Dedifferentiated amniotic fluid mesenchymal stem cell (primary cell): ENCODE data around the gene ARHGDIG.

Source experiments
- DNase-seq: peaks from one replicate; pipeline ENCODE4 v3.0.0-alpha.2; 2016; ENCODE audit errors: extremely low spot score

The ARHGDIG gene

DNA sequence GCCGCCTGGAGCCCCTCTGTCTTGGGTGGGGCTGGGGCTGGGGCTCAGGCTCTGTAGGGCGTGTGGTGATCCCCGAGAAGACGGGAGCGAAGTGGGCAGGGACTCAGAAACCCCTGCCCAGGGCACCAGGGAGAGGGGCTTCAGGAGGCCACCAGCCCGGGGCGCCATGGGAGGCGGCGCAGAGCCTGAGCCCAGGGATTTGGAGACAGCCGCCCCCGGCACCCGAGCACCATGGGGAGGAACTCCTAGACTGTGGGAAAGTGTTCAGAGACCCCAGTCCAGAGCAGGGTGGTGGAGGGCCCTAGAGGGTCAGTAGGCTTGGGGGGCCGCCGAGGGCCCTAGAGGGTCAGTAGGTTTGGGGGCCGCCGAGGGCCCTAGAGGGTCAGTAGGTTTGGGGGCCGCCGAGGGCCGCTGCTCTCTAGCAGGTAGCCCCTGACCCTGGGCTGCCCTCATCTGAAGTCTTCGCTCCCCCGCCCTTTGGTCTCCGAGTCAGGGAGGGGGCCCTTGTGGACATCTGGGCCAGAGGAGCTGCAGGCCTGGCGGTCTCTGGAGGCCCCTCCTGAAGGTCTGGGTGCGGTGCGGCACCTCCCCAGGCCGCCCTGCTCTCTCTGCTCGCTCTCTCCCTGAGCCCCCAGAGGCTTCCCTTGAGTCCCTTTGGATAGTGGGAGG lies 734 bp downstream of the ARHGDIG start:
- DNase-seq: no peak

DNA sequence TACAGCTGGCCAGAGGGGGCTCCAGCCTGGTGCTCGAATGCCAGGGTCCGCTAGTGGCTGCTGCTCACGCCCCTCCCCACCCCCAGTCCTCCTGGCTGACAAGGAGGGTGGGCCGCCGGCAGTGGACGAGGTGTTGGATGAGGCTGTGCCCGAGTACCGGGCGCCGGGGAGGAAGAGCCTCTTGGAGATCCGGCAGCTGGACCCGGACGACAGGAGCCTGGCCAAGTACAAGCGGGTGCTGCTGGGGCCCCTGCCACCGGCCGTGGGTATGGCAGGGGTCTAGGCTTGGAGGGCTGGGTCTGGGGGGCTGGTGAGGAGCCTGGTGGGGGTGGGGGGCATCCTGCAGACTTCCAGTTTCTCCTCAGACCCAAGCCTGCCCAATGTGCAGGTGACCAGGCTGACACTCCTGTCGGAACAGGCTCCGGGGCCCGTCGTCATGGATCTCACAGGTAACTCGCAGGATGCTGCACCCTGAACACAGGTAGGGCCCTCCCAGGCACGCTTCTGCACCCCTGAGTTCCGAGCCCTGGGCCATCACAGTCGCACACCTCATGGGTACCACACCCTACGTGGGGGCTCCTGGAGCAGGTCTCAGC lies 1.4 kb downstream of the ARHGDIG start:
- no peak for DNase-seq

DNA sequence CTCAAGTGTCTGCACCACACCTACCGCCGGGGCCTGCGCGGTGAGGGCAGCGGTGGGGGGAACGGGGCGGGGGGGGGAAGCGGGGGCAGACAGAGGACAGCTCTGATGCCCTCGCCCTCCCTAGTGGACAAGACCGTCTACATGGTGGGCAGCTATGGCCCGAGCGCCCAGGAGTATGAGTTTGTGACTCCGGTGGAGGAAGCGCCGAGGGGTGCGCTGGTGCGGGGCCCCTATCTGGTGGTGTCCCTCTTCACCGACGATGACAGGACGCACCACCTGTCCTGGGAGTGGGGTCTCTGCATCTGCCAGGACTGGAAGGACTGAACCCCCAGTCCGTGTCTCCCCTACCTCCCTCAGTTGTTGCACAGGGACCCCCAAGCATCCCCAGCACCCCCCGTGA lies 2.1 kb downstream of the ARHGDIG start:
- DNase-seq: no peak

DNA sequence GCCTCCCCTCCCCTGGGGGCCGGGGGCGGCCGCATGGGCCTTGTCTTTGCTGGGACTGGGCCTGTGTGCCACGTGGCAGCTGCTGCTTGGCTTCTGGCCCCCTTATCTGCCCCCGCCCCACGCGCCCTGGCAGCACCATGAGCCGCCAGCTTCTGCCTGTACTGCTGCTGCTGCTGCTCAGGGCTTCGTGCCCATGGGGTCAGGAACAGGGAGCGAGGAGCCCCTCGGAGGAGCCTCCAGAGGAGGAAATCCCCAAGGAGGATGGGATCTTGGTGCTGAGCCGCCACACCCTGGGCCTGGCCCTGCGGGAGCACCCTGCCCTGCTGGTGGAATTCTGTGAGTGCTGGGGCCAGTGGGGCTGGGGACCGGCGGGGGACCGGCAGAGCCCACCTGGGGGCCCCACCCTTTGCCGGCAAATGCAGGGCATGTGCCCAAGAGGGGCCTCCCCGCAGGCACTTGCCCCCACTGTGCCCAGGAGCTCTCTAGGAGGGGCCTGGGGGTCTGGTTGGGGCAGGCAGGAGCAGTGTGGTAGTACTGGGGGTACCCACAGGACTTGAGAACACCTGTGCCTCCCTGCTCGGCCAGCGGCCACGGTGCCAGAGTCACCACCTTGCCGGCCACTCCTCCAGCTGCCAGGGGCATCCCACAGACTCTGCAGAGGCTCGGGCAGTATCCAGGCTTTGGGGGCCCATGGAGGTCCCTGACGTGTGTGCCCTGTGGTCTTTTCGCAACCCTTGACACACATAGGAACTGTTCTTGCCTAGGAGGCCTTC lies 2.8 kb downstream of the ARHGDIG start, which contains the start of gene PDIA2:
PDIA2 (plus strand) TSS at position 132 of the 773 bp plus-strand sequence; CDS start at position 138, 6 bp downstream.
- no peak for DNase-seq

DNA sequence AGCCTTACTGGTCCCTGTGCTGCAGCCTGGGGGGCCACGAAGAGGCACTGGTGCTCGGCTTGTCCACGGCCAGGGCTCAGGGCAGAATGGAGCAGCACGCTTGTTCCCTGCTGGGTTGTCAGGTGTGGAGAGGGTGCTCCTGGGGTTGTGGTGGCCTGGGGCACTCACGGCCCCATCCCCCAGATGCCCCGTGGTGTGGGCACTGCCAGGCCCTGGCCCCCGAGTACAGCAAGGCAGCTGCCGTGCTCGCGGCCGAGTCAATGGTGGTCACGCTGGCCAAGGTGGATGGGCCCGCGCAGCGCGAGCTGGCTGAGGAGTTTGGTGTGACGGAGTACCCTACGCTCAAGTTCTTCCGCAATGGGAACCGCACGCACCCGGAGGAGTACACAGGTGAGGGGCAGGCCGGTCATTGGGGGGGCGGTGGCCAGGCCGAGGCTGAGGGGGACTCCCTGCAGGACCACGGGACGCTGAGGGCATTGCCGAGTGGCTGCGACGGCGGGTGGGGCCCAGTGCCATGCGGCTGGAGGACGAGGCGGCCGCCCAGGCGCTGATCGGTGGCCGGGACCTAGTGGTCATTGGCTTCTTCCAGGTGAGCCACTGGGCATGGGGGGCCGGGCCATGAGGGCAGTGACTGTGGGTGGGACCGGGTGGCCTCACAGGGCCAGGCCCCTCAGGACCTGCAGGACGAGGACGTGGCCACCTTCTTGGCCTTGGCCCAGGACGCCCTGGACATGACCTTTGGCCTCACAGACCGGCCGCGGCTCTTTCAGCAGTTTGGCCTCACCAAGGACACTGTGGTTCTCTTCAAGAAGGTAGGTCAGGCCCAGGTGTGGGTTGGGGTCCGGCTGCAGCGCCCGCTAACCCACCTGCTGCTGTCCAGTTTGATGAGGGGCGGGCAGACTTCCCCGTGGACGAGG lies 4.1 kb downstream of the ARHGDIG start:
- DNase-seq: no peak

DNA sequence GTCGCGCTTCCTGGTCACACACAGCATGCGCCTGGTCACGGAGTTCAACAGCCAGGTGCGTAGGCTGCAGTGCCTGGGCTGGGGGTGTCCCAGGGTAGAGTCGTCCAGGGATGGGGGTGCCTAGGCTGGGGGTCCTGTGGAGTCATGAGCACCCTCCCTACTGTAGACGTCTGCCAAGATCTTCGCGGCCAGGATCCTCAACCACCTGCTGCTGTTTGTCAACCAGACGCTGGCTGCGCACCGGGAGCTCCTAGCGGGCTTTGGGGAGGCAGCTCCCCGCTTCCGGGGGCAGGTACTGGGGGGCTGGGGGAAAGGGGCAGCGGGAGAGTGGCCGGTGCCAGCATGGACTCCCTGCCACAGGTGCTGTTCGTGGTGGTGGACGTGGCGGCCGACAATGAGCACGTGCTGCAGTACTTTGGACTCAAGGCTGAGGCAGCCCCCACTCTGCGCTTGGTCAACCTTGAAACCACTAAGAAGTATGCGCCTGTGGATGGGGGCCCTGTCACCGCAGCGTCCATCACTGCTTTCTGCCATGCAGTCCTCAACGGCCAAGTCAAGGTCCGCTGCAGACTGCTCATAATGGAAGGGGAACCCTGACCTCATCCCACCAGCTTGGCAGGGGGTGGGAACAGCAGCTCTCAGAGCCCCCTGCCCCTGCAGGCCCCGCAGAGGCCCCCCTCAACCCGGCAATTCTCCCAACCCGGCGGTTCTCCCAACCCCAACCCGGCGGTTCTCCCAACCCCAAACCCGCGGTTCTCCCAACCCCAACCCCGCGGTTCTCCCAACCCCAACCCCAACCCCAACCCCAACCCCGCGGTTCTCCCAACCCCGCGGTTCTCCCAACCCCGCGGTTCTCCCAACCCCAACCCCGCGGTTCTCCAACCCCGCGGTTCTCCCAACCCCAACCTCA lies 5.0 kb downstream of the ARHGDIG start:
- no peak for DNase-seq

DNA sequence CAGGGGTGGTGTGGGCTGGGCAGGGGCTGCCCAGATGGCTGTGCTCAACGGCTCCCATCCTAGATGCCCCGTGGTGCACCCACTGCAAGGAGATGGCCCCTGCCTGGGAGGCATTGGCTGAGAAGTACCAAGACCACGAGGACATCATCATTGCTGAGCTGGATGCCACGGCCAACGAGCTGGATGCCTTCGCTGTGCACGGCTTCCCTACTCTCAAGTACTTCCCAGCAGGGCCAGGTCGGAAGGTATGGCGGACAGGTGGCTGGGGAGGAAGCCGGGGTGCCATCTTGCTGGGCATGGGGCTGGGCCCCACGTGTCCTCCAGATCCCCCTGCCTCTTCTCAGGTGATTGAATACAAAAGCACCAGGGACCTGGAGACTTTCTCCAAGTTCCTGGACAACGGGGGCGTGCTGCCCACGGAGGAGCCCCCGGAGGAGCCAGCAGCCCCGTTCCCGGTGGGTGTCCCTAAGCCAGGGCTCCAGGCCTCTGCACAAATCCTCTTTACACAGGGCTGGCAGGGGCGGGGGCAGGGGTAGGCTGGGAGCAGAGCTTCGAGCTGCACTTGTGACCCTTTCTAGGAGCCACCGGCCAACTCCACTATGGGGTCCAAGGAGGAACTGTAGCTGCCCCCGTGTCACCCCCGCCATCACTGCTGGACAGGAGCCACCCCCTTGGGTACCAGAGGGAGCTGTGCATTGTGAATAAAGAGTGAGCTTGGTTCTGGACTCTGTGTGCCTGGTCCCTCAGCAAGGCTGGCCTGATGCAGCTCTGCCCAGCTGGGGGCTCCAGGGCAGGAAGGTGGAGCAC lies 6.3 kb downstream of the ARHGDIG start:
- DNase-seq: no peak

DNA sequence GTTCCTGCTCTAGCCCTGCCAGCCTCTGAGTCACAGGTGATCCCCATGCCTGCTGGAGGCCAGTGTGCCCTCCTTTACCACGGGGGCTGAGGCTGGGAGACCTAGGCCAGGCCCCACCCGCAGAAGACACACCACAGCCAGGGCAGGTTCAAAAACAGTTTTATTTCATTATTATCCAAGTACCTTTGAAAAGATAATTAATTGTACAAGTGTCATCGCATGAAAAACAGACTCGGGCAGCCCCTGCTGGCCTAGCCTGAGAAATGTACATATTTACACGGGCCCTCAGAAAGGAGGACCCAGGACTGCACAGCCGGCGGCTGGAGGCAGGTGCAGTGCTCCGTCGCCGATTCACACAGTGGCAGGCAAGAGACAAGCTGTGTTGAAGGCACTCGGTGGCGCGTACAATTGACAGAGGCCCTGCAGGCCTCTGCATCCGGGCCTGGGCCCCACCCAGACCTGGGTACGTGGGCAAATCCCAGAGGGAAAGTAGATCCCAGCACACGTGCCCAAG lies 7.0 kb downstream of the ARHGDIG start:
- DNase-seq: no peak

DNA sequence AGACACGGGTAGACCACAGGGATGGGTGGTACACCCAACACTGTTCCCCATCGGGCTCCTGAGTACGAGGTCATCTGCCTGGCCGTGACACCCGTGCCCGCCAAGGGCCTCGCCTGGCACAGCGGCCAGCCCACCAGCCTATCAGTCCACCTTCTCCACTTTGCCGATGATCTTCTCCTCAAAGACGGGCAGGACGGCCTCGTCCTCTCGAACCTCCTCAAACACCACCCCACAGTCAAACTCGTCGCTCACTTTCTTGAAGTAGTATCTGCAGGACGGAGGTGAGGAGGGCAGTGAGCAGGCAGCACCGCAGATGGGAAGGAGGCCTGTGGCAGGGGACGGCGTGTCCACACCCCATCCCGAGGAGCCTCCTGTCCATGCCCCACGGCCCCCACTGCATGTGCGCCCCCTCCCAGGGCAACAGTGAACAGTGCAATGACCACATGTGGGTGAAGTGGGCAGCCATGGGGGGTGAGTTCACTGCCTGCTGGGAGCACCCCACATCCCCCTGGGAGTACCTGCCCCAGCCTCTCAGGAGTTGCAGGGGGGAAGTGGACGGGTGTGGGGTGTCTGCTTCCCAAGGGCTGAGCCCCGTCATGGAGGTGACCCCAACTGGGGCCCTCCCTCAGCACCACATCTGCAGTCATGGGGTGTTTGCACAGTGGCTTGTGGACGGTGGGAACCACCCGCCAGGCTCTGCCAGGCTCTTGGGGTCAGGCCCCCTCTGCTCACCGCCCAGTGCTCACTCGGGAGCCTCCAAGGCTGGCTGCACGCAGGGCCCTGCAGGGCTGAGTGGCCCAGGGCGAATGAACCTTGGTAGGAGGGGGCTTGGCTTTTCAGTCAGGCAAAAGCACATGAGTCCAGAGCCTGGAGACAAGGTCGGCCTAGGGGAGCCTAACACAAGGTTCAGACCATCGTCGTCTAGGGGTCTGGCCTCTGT lies 7.9 kb downstream of the ARHGDIG start:
- DNase-seq: no peak

DNA sequence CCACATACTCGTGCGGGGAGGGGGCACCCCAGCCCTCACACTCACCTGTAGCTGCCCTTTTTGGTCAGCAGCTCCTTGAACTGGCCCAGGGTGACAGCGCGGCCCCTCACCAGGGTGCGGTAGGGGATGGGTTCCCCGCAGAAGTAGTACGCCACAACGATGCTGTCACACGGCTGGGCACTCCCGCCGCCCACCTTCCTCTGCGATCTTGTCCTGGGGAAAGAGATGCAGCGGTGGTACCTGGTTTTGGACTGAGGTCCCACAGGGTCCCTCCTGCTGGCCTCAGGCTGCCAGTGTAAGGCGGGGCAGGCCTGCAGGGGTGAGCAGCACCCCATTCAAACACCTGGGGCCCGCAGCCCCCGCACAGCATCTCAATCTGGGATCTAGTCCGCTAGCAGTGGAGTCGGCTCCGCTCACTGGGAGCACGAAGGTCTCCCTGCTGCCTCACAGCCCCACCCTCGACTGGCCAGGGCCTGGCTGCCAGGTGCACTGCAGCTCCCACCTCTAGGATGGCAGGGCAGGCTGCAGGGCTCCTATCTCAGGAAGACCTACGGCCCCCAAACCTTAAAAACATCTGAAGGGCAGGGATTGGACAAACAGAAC lies 9.1 kb downstream of the ARHGDIG start:
- DNase-seq: no peak

DNA sequence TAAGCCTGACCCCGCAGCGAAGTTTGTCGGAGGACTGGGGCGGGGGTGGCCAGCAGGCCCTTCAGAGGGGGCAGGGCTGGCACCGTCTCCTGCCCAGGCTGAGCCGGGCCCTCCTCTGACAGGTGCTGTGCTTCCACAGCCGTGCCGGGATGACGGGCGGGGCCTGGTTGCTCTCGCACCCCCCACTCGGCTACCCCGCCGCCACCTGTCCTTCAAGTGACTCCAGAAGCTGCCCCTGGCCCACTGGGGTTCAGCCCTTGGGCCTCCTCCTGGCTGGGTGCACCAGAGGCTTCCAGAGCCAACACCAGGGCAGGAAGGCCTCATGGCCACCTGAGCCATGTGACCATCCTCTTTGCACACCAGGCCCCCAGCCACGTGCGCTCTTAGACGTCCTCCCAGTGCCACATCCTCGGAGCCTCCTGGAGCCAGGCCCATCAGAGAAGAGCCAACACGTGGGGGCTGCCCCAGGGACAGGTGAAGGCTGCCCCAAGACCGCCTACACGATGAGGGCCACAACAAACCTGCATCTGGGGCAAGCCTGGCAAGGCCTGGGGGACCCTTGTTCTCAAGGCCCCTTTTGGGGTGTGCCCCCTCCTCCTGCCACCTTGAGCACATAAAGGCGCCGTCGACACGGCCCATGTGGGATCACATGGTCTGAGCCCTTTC lies 9.8 kb downstream of the ARHGDIG start:
- DNase-seq: no peak

DNA sequence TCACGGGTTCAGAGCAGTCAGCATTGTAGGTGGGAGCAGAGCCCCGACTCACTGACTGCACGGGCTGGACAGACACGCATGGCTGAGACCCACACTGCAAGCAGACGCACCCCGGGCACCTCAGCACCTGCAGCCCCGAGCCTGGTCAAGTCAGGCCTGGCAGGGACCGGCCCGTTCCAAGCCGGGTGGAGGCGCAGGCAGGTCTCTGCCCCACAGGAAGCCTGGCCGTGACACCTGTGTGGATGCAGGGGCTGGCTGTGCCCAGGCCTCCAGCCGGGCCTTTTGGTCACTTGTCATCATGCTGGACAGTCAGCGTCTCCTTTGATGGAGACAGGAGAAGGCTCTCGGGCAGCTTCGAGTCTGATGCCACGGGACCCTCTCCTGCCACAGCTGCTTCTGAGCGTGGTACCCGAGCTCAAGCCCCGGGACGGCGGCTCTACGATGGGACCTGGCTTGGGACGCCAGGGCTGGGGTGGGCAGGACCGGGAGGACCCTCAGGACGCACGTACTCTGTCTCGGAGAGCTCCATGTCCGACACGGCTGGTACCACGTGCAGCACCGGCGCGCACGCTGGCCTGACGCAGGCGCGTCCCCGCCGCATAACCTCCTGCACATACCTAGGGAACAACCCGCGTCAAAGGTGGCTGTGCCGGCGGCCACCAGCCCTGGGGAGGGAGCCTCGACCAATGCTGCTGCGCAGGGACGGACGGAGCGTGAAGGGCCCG lies 10.5 kb downstream of the ARHGDIG start:
- DNase-seq: no peak

DNA sequence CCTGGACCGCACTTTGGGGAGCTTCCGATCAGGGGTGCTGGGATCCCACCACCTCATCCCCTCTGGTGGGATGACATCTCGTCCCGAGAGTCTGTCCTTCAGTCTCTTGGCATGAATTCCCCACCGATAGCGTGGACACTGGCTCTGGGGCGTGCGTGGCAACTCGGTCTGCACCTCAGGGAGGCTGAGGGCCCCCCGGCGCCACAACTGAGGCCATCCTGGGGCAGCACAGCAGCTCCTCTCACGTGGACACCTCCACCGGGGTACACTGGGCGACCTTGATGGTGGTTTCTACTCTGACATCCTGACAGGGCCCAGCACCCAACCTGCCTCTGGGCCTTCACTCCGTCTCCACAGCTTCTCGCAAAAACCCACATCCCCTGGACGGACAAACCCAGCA lies 11.1 kb downstream of the ARHGDIG start:
- DNase-seq: no peak

DNA sequence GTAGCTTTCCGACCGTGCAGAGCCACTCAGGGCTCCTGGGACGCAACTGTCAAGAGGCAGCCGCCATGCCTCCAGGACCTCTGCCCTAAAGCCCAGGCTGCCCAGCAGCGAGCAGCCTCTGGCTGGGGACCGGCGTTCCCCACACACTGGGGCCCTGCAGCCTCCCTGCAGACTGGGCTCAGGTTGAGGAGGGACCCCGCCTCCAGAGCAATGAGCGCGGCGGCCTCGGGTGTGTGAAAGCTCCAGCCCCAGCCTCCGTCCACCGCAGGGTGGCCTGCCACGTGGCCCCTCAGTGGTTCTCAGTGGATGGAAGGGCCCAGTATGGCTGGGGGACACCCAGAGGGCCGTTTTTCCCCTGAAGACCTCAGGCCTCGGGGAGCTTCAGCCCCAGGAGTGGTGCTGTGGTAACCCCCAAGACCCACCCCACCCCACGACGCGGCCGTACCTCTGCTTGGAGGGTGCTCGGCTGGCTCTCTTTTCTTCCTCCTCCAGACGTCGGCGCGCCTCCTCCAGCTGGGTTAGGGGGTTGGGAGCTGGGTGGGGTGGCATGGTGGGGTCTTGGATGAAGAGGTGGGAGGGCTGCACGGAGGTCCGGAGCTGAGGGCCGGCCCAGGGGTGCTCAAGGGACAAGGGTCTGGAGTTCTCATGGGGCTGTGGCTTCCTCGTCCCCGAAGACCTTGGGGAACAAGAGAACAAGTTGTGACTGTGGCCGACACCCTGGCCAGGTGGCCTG lies 12.8 kb downstream of the ARHGDIG start:
- DNase-seq: no peak

DNA sequence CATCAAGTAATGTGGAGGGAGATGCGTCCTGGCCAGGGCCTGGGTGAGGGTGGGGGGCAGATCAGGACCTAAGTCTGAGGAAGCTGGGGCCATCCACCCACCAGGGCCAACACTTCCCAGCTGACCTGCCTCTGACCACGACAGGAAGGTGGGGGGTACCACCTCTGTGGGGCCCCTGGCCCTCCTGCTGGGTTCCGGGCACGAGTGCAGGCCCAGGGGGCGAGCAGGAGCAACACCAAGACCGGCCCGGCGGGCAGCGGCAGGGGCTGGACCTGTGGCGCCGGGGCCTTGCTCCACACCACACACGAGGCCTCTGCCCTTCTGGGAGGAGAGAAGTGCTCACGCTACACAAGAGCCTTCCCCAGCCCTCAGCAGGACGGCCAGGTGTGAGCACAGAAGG lies 15.9 kb downstream of the ARHGDIG start:
- no peak for DNase-seq

DNA sequence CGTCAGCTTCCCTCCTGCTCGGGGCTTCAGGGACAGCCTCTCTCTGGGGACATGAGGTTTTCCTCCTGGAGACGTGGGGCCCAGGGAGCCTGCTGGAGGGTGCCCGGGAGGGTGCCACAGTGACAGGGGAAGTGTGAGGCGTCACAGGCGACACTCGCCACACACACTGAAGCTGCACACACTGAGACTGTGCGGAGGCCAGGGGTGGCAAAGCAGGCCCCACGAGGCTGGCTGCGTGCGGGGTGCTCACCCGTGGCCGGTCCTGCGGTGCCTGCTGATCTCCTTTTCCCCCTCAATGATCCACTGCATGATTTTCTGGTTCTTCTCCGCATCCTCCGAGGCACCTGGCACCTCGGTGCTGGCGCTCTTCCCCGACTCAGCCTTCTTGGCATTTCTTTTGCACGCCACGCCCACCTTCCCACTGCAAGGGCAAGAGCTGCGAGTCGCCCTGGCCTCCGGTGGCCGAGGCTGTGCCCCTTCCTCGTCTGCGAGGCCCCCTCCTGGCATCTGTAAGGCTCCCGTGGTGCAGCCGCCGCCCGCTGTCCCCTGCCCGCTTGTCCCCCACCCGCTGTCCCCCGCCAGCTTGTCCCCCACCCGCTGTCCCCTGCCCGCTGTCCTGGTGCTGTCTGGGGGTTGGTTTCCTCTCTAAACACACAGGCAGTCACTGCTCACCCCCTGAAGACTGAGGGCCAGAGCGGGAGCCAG lies 16.6 kb downstream of the ARHGDIG start:
- DNase-seq: no peak
